Activated T-helper 1 cell treated with Interleukin-2 at 50 U/mL for 16 hours (primary cell): ENCODE data around the gene INS.

Source experiments
- DNase-seq: peaks from one replicate; pipeline ENCODE4 v3.0.0-alpha.2; 2020; ENCODE audit warnings: low read depth

Gene INS

GRCh38 chr11:2160736-2161259 is at the start of gene INS:
Gene INS (minus strand): TSS chr11:2161209. CDS start chr11:2160971, 238 bp downstream.
- no peak for DNase-seq

GRCh38 chr11:2210366-2211112 is 49.5 kb upstream of the INS start:
- DNase-seq = no peak

- DNase-seq = no peak
These were observed 48.9 kb upstream of the INS start for GRCh38 chr11:2209900-2210321.

- DNase-seq = no peak
These were observed 48.4 kb upstream of the INS start for GRCh38 chr11:2209370-2209801.

- no peak for DNase-seq
These were observed 47.8 kb upstream of the INS start for GRCh38 chr11:2208691-2209369.

- DNase-seq = no peak
These were observed 47.0 kb upstream of the INS start for GRCh38 chr11:2207773-2208621.

- no peak for DNase-seq
These were observed 46.2 kb upstream of the INS start for GRCh38 chr11:2207212-2207611.

- no peak for DNase-seq
These were observed 45.1 kb upstream of the INS start for GRCh38 chr11:2205981-2206690.

- DNase-seq = no peak
These were observed 44.3 kb upstream of the INS start for GRCh38 chr11:2205214-2205720.

- DNase-seq = no peak
These were observed 43.6 kb upstream of the INS start for GRCh38 chr11:2204361-2205213.

- no peak for DNase-seq
These were observed 42.6 kb upstream of the INS start for GRCh38 chr11:2203440-2204259.

- DNase-seq = no peak
These were observed 42.0 kb upstream of the INS start for GRCh38 chr11:2202900-2203439.

GRCh38 chr11:2202071-2202899 is 41.3 kb upstream of the INS start:
- no peak for DNase-seq

GRCh38 chr11:2201542-2201941 is 40.5 kb upstream of the INS start:
- no peak for DNase-seq

GRCh38 chr11:2200957-2201519 is 40.0 kb upstream of the INS start:
- no peak for DNase-seq

GRCh38 chr11:2200536-2200935 is 39.5 kb upstream of the INS start:
- DNase-seq = no peak

GRCh38 chr11:2199466-2200341 is 38.7 kb upstream of the INS start:
- DNase-seq = no peak
